CD4-positive, alpha-beta T cell (primary cell): ENCODE results near the gene SYCE3. TPM values are rescaled to one million over a fixed set of nuclear protein-coding genes. Genes with fewer than 3 reads are reported as not detected.
"Not testable (repeated sequence)": the region's sequence is repeated elsewhere in the genome, so short reads cannot be mapped to it uniquely, and the experiment has no call there.

Experiments
- ATAC-seq: fragments of 200-7000 bp; cut with Tn5 transposase; one replicate; pipeline ENCODE4 v1.10.0; 2022; ENCODE audit warnings: mild to moderate bottlenecking; ENCODE audit not compliant: poor library complexity
- CTCF ChIA-PET: fragments of 350-600 bp; sonication (Branson Sonifier 250); formaldehyde crosslinking; loops from one replicate; lab custom pipeline; 2021; ENCODE audit warnings: antibody characterized with exemption, inconsistent platforms; lab: Charles Lee
- POLR2A ChIA-PET: fragments of 350-600 bp; sonication (Branson Sonifier 250); formaldehyde crosslinking; loops from one replicate; lab custom pipeline; 2021; ENCODE audit warnings: antibody characterized with exemption, inconsistent platforms; lab: Charles Lee
- DNase-seq, 14 experiments: peaks; one replicate each; pipeline ENCODE4 v3.0.0-alpha.2; 2013 to 2020; ENCODE audit warnings: mixed read lengths in 2 of 14
- H3K27ac ChIP-seq, 2 donors: one replicate each; pipeline versions ENCODE4 v1.5.1 to v1.7.0; 2013; ENCODE audit warnings: low read length in 2 of 2, low read depth in 1 of 2, mild to moderate bottlenecking in 1 of 2
- H3K27me3 ChIP-seq, 2 experiments: 1 replicate in 1 of 2; 2 replicates in 1 of 2; pipeline versions ENCODE4 v1.6.1 to v1.7.0; 2013; ENCODE audit warnings: low read length in 2 of 2, control low read depth in 1 of 2, mild to moderate bottlenecking in 1 of 2, moderate library complexity in 1 of 2; ENCODE audit not compliant: insufficient read depth in 2 of 2, control insufficient read depth in 1 of 2
- H3K36me3 ChIP-seq: one replicate; pipeline ENCODE4 v1.6.1; 2013; ENCODE audit warnings: low read length, control low read depth; ENCODE audit not compliant: insufficient read depth
- H3K4me1 ChIP-seq: one replicate; pipeline ENCODE4 v1.6.1; 2013; ENCODE audit warnings: low read length, control low read depth; ENCODE audit not compliant: insufficient read depth
- H3K4me3 ChIP-seq: one replicate; pipeline ENCODE4 v1.5.1; 2013; ENCODE audit warnings: mild to moderate bottlenecking, low read length, moderate library complexity
- H3K9me3 ChIP-seq, 2 experiments: 1 replicate in 1 of 2; 2 replicates in 1 of 2; pipeline versions ENCODE4 v1.6.1 to v1.7.0; 2013; ENCODE audit warnings: low read length in 2 of 2, mild to moderate bottlenecking in 2 of 2, control low read depth in 1 of 2, moderate library complexity in 1 of 2; ENCODE audit not compliant: control insufficient read depth in 1 of 2, insufficient read depth in 1 of 2
- H3K27ac Mint-ChIP-seq: one replicate; pipeline ENCODE4 v1.8.0; 2020; ENCODE audit warnings: mixed read lengths
- H3K27me3 Mint-ChIP-seq: one replicate; pipeline ENCODE4 v1.8.0; 2021; ENCODE audit warnings: mixed read lengths
- H3K36me3 Mint-ChIP-seq: one replicate; pipeline ENCODE4 v1.8.0; 2021; ENCODE audit warnings: low read depth, mixed read lengths
- H3K4me1 Mint-ChIP-seq: one replicate; pipeline ENCODE4 v1.8.0; 2021; ENCODE audit warnings: low read depth, mixed read lengths
- H3K4me3 Mint-ChIP-seq: one replicate; pipeline ENCODE4 v1.8.0; 2020; ENCODE audit warnings: mild to moderate bottlenecking, mixed read lengths
- H3K9me3 Mint-ChIP-seq: one replicate; pipeline ENCODE4 v1.8.0; 2020; ENCODE audit warnings: mixed read lengths
- intact Hi-C, 2 experiments: fragments of 100-400 bp; cut with DNase I in 1 of 2; cut with micrococcal nuclease in 1 of 2; formaldehyde crosslinking; loops; one replicate each; pipeline versions ENCODE4 v1.15.1 to v1.9.0; 2023 to 2025; cut with DNase I, micrococcal nuclease
- total RNA-seq, 174 experiments: library from RNA in 2 of 174; stranded (reverse) in 2 of 174; gene quantifications; one replicate each; pipeline ENCODE4 v1.2.3 and lab custom pipeline; 2021 to 2026
- TF ChIP-seq, protein P1 (sequence below): fragments of 200-600 bp; IDR thresholded peaks from one replicate; pipeline ENCODE4 v1.8.0; 2022; ENCODE audit warnings: antibody characterized with exemption, mild to moderate bottlenecking

The SYCE3 gene
- total RNA-seq, 2 experiments from 2014 or later = not detected

DNA sequence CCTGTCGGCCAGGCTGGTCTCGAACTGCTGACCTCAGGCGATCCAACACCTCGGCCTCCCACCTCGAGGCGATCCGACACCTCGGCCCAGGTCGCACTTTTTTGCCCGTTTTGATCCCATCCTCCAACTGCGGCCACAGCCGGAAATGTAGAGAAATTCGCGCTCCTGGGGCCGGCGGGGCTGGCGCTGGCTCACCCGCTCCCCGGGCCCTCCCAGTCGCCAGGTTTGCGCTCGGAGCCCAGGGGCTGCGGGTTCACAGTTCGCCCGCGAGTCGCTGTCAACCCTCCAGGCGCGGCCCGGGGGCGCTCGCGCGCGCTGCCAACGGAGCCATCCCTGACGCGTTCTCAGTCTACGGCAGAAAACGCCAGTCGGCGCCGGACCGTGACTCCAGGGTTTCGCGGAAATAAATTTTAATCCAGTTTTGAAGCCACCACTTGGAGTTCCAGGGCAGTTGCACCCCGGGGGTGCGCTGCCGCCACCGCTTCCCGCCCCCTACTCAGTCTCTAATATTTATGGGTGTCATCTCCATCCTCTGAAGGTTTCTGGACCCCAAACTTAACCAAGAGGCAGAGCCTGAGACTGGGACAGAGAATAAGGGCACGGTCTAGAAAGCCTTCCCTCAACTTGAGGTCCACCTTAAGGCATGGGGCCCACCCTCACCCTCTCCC, 18.5 kb downstream of the SYCE3 start:
- DNase-seq (peak; percentile 62 to 91 (median 80)), ATAC-seq (peak; percentile 48)
- Mint-ChIP-seq H3K9me3 (no peaks in the 10 kb centered on the region), H3K4me1 (peaks cover 45% of the 10 kb centered on the region), H3K36me3 (no peaks in the 10 kb centered on the region), H3K27ac (peak overlapping the region; percentile 83), H3K4me3 (peak overlapping the region; percentile 74), H3K27me3 (no peaks in the 10 kb centered on the region)
- peaks cover 63% of the 10 kb centered on the region for H3K4me1 ChIP-seq
- TF ChIP-seq, protein P1, sequence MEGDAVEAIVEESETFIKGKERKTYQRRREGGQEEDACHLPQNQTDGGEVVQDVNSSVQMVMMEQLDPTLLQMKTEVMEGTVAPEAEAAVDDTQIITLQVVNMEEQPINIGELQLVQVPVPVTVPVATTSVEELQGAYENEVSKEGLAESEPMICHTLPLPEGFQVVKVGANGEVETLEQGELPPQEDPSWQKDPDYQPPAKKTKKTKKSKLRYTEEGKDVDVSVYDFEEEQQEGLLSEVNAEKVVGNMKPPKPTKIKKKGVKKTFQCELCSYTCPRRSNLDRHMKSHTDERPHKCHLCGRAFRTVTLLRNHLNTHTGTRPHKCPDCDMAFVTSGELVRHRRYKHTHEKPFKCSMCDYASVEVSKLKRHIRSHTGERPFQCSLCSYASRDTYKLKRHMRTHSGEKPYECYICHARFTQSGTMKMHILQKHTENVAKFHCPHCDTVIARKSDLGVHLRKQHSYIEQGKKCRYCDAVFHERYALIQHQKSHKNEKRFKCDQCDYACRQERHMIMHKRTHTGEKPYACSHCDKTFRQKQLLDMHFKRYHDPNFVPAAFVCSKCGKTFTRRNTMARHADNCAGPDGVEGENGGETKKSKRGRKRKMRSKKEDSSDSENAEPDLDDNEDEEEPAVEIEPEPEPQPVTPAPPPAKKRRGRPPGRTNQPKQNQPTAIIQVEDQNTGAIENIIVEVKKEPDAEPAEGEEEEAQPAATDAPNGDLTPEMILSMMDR = peak; percentile 67
- no peaks in the 10 kb centered on the region for H3K27me3 ChIP-seq
- H3K9me3 ChIP-seq = no peaks in the 10 kb centered on the region
- peak overlapping the region; percentile 27 to 44 for H3K27ac ChIP-seq
- POLR2A ChIA-PET = interaction anchor here (0.7 to 3.0 kb wide), 8 partner anchors 13 to 608 kb away, joined by 3 to 37 read pairs (median 8); partner anchors contain the start of genes CHKB, LMF2, NCAPH2 and SCO2
- intact Hi-C loops = loop anchor here (2.0 kb wide), 3 partner anchors 13 to 77 kb away; partner anchors contain the start of genes SYCE3 (in 1 of the 2) and TYMP (in 1 of the 2)
- H3K36me3 ChIP-seq = no peaks in the 10 kb centered on the region
- peak overlapping the region; percentile 41 for H3K4me3 ChIP-seq
- CTCF ChIA-PET = interaction anchor here (2.7 to 3.0 kb wide), 2 partner anchors 18 to 19 kb away, joined by 17 to 22 read pairs; partner anchors contain the start of genes SCO2 and SYCE3

DNA sequence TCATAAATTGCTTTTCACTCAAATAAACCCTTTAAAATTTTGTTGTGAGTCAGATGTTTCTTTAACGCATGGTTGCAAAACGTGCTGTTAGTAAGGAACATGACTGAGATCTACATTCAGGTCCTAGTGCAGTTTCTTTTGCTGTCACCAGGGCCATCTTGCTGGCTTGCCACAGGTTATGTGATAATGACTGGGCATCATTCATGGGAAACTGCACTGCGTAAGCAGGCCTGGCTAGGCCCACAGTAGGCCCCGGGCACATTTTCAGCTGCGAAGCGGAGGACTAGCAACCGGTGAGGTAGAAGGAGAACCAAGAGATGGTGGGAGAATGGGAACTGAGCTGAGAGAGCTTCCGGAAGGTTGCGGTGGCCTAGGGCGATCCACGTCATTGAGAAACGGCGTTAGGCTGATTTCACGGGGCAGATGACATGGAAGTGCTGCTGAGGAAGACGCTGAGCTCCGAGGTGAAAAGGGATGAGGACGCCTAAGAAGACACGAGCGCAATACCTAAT, 20.2 kb downstream of the SYCE3 start:
- intact Hi-C loops = no loop called here
- Histone ChIP-seq H3K36me3 (no peaks in the 10 kb centered on the region), H3K27ac (peak overlapping the region in 1 of 2 donors; percentile 27), H3K27me3 (no peaks in the 10 kb centered on the region), H3K9me3 (no peaks in the 10 kb centered on the region), H3K4me3 (no peak overlapping the region), H3K4me1 (peaks cover 64% of the 10 kb centered on the region)
- H3K36me3 Mint-ChIP-seq = no peaks in the 10 kb centered on the region
- H3K4me1 Mint-ChIP-seq = peaks cover 48% of the 10 kb centered on the region
- DNase-seq (peak in 2 of 14 experiments; percentile 61 to 73), ATAC-seq (no peak)
- TF ChIP-seq, protein P1 = no peak
- H3K4me3 Mint-ChIP-seq = peak overlapping the region; percentile 76
- H3K27ac Mint-ChIP-seq = peak overlapping the region; percentile 99
- H3K9me3 Mint-ChIP-seq = no peaks in the 10 kb centered on the region
- ChIA-PET CTCF (interaction anchor here (1.4 to 1.7 kb wide), 2 partner anchors 17 to 21 kb away, joined by 4 to 8 read pairs; partner anchors contain the start of genes SCO2 and SYCE3), POLR2A (interaction anchor here (1.0 to 10.0 kb wide), 5 partner anchors 11 to 86 kb away, joined by 3 to 258 read pairs (median 5); partner anchors contain the start of genes ARSA, SCO2 and TYMP)
- no peaks in the 10 kb centered on the region for H3K27me3 Mint-ChIP-seq

DNA sequence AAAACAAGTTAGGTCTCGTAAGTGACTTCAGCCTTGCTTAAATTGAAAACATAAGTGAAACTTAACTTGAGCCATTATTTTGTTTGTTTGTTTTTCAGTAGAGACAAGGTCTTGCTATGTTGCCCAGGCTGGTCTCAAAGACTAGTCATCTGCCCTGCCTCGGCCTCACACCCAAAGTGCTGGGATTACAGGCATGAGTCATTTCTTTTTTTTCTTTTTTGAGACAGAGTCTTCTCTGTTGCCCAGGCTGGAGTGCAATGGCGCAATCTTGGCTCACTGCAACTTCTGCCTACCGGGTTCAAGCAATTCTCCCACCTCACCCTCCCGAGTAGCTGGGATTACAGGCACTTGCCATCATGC, 21.1 kb downstream of the SYCE3 start:
- H3K27me3 Mint-ChIP-seq, H3K4me3 Mint-ChIP-seq, H3K36me3 ChIP-seq, ATAC-seq, H3K9me3 ChIP-seq, intact Hi-C loops, H3K4me3 ChIP-seq, H3K36me3 Mint-ChIP-seq, H3K27me3 ChIP-seq, H3K9me3 Mint-ChIP-seq: not testable (repeated sequence)
- Mint-ChIP-seq H3K4me1 (peaks cover 48% of the 10 kb centered on the region), H3K27ac (peak overlapping the region; percentile 99)
- peak overlapping the region in 1 of 2 donors; percentile 14 for H3K27ac ChIP-seq
- ChIA-PET POLR2A (interaction anchor here (1.0 to 10.0 kb wide), 5 partner anchors 10 to 86 kb away, joined by 3 to 258 read pairs (median 5); partner anchors contain the start of genes ARSA, LMF2, NCAPH2 and SCO2), CTCF (interaction anchor here (1.4 to 3.2 kb wide), 3 partner anchors 15 to 21 kb away, joined by 4 to 66 read pairs (median 8); partner anchors contain the start of genes SCO2 and SYCE3)
- DNase-seq = peak in 2 of 14 experiments; percentile 61 to 74
- H3K4me1 ChIP-seq = peaks cover 62% of the 10 kb centered on the region
